Hindlimb muscle (tissue), 1 donor: ENCODE measurements around the gene CDKN2AIPNL. TPM values are rescaled to one million over a fixed set of nuclear protein-coding genes. Genes with fewer than 3 reads are reported as not detected.
"Not testable (repeated sequence)": the region's sequence is repeated elsewhere in the genome, so short reads cannot be mapped to it uniquely, and the experiment has no call there.

Experiments used
- DNase-seq: peaks from one replicate; pipeline ENCODE4 v3.0.0-alpha.2; 2013
- polyA plus RNA-seq: library from polyadenylated mRNA; unstranded; fragments of 120-200 nt; gene quantifications from one replicate; pipeline ENCODE4 v1.2.1, GENCODE V29; 2013; ENCODE audit not compliant: insufficient read length

CDKN2AIPNL gene
- polyA plus RNA-seq, 1 donor: 31.4 TPM

DNA sequence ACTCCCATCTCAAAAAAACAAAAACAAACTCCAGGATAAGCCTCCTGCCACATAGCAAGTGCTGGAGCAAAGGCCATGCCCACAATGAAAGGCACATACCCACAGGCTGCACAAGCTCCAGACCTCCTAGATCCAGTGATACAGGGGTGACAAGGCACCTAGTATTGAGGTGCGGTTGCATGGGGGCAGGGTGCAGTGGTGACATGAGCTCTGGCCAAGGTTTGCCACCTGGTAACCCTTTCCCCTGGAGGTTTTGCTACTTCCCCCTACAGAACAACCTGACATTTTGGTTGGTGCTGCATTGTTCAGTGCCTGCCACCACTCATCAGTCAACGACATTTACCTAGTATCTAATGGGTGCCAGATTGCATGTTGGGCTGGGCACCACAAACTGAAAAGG, 14.5 kb downstream of the CDKN2AIPNL start:
- no peak for DNase-seq

DNA sequence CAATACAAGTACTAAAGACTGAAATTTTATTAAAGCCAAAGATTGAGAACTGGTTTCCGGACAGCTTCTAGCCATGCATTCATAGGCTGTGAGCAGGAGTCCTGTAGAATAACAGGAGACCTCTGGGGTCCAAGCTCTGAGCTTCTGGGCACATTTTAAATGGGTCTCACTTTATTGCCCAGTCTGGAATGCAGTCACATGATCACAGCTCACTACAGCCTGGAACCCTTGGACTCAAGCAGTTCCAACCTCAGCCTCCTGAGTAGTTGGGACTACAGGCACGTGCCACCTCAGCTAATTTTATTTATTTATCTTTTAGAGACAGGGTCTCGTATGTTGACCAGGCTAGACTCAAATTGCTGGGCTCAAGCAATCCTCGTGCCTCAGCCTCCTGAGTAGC, 15.4 kb downstream of the CDKN2AIPNL start:
- no peak for DNase-seq

DNA sequence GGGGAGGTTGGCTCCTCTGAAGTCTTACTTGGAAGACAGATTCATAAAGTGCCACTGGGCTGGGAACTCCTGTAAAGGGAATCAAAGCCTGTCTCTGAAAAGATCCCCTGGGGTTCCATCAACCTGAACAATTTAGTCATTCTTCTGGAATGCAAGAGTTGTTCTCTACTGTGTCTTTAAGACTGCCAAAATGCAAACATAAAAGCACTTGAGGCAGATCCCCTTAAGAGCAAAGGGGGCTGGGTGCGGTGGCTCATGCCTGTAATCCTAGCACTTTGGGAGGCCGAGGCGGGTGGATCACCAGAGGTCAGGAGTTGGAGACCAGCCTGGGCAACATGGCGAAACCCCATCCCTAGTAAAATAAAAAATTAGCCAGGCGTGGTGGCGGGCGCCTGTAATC, 16.7 kb downstream of the CDKN2AIPNL start:
- no peak for DNase-seq

DNA sequence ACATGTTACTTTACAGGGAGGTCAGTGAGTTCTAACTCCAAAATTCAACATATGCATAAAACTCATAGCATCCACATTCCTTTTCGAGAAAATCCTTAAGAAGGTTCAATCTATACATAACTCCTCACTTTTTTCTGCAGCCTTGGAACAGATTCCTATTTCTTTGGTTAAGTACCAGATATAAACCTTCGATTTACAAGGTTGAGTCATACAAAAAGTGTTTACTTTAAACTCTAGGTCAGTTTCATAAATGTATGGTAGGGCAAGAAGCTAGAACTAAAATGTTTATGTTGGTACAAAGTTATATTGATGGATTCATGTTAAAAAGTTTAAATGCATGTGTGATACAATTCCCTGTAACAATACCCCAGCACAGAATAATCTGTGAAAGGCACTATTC, 19.4 kb downstream of the CDKN2AIPNL start:
- no peak for DNase-seq

DNA sequence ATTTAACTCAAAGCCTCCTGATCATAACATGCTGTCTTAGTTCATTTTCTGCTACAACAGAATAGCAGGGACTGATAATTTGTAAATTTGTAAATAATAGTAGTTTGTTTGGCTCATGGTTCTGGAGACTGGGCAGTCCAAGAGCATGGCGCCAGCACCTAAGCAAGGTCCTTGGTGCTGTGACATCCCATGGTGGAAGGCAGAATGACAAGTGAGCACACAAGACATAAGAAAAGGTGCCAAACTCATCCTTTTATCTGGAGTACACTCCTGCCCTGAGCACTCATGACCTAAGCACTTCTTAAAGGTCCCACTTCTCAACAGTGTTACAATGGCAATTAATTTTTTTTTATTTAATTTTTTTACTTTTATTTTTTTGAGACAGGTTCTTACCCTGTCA, 24.2 kb downstream of the CDKN2AIPNL start:
- no peak for DNase-seq

DNA sequence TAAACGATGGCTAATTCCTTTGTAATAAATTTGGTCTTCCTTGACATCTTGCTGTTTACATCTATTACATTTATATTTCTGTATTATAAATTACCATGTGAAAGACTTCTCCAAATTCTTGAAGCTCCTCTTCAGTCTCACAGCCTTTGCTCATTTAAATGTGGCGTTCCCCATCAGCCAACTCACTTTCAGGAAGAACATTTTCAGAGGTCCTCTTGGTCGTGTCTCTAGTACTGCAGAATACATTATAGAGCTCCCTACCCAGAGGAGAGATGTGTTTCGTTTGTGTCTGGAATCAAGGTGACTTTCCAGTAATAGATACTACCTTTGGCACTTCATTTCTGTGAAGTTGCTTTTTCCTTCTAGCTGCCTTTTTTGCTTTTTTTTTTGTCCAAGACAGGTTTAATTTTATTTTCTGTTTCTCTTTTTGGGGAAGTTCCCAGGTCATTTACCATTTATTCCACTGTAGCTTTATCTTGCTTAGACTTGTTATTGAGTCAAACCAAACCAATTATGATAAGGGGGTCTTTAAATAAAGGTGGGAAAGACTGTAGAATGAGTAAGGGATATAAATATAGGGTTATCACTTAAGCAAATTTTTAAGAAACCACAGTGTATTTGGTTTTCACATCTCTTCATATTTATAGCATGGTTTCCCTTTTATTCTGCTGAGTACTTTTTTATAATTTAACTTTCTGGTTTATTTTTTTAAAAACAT, 27.5 kb downstream of the CDKN2AIPNL start:
- DNase-seq: no peak

DNA sequence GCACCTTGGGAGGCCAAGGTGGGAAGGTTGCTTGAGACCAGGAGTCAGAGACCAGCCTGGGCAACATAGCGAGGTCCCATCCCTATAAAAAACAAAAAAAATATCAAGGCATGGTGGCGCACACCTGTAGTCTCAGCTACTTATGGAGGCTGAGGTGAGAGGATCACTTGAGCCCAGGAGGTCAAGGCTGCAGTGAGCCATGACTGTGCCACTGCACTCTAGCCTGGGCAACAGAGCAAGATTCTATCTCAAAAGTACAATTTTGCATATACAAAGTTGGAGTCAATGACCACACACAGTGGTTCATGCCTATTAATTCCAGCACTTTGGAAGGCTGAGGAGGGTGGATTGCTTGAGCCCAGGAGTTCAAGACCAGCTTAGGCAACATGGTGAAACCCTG, 29.5 kb downstream of the CDKN2AIPNL start:
- DNase-seq: not testable (repeated sequence)

DNA sequence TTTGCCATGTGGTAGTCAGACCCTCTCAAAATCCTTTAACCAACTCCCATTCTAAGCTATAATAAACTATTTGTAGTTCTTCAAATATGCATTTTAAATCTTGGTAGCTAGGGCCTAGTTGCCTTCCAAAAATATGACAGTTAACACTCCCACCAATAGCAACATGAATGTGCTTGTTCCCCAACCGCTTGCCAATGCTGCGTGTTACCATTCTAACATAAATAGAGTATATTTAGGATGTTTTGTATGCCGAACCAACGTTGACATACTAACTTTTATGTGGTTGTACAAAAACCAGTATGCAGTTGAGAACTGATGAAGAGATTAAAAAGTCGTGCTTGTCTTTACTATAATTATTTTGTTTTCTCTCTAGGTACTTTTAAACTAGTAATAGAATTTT, 31.3 kb downstream of the CDKN2AIPNL start:
- no peak for DNase-seq

DNA sequence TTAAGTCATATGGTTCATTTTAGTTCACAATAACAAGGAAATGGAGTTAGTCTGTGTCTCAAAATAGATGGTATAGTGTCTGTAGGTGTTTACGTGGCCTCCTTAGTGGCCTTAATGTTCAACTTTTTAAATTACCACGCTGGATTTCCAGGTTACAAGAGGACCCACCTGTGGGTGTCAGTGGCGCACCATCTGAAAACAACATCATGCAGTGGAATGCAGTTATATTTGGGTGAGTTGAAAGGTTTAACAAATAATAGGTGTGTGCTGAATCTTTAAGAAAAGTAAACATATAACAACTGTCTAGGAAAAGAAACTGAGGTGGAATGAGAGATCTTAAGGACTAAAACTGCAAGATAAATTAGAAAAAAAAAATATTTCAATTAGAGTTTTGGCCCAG, 37.4 kb downstream of the CDKN2AIPNL start:
- no peak for DNase-seq

DNA sequence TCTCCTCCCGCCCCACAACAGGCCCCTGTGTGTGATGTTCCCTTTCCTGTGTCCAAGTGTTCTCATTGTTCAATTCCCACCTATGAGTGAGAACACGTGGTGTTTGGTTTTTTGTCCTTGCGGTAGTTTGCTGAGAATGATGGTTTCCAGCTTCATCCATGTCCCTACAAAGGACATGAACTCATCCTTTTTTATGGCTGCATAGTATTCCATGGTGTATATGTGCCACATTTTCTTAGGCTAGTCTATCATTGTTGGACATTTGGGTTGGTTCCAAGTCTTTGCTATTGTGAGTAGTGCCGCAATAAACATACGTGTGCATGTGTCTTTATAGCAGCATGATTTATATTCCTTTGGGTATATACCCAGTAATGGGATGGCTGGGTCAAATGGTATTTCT, 38.0 kb downstream of the CDKN2AIPNL start:
- DNase-seq: not testable (repeated sequence)

DNA sequence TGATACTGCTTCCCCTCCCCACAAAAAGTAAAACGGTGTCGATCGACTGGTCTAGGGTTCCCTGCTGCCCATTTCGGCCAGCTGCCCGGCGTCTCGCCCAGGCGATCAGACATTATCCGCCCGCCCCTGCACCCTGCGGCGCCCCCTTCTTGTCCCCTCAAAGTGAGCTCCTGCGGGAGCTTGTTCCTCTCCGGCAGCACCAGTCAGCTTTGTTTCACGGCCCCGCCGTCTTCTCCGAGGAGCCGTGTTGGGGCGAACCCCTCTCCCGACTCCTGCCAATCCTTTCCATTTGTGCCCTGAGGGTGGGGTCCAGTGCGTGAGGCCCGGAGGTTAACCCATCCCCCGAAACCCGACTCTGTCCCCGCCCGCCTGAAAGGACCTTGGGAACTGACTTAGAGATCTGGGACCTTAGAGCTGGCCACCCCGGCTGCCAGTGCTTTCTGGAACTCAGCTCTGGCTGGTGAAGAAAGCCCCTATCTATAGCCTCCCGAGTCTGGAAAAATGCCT, 39.8 kb downstream of the CDKN2AIPNL start:
- peak; percentile 48 for DNase-seq

DNA sequence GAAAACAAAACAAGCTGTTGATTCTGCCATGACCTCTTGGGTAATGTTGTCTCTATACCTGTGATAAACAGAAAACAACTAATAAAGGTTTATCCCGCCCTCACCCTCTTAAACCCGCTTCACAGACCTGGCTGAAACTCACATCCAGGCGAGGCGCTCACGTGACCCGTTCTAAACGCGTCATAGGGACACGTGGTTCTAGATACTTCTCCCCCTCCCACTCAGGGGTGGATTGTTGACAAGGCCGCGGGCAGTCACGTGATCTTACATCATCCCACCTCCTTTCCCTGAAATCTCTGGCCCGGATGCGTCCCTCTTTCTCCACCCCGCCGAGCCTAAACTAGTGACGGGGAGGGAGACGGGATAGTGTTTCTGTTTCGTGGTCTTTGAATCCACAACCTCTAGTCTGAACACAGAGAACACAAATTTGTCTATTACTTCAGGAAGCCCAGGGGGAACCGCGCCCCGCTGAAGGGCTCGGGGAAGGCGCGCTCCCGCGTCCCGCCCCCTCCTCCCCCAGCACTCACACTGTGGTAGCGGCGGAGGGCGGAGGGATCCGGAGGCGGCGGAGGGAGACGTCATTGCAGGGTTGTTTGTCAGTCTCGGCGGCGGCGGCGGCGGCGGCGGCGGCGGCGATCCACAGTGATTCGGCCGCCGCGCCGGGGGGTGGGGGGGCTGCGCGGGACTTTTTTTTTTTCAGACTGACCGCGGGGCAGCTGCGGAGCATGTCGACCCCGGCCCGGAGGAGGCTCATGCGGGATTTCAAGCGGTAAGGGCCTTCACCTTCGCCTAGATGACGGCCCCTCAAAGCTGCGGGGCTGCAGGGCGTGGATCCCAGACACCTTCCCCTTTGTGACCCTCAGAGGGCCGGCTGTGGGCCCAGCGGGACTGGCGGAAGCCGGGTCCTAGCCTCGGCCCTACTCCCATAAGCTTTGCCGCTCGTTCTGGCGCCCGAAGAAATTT, 40.5 kb downstream of the CDKN2AIPNL start, which contains the start of gene UBE2B:
Gene UBE2B (plus strand): TSS at position 699 of the 963 bp plus-strand sequence. CDS start 27 bp downstream, at position 726.
- peak; percentile 98 for DNase-seq

DNA sequence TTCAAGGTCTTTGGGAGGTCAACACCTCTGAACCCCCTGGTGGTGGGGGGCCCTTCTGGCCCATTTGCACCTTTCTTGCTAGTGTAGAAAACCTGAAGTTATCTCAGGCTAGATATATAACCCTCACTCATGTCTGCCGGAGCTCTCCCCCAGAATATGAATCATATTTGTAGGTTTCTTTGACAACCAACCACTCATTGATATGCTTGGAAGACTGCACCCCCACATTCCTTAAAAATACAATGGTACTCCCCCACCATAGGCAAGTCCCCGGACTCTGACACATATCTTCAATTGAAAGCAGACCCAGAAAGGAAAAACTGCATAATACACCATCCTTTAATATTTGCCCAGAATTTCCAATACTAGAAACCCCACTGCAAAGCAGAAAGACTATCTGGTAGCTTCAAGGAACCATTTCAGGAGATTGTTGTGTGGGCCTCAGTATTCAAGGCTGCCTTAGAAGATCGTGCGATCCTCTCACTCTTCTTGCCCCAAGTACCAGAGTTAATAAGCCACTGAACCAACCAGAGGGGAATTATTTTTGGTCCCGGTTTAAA, 41.3 kb downstream of the CDKN2AIPNL start:
- peak; percentile 2 for DNase-seq

DNA sequence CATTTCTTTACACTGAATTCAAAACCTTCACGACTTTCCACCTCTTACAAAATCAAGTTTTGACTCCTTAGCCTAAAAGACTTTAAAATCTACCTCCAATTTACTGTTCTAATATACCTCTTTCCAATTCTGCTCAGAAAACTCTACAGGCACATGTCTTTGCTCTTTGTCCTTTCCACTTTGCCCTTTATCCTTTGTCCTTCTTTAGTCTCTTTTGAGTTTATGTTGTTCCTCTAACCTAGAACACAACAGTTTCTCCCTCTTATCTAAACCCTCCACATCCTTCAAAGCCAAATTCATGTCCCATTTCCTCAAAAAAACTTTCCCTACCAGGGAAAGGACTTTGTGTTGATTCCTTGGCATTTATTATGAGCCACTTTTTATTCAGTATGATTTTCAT, 46.1 kb downstream of the CDKN2AIPNL start:
- DNase-seq: no peak

DNA sequence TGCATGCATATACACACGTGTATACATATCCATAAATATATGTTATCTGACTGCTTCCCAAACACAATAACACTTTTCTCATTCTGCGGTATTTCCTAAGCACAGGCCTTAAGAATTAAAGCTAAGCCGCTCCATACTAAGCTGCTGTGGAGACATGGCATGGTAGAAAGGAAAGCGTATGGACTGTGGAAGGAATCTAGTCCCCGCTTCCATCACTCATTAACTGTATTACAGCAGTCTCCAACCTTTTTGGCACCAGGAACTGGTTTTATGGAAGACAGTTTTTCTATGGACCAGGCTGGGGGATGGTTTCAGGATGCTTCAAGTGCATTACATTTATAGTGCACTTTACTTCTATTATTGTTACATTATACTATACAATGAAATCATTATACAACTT, 56.0 kb downstream of the CDKN2AIPNL start:
- no peak for DNase-seq

Other genes starting within 250 kb of the CDKN2AIPNL start
- 332 TPM for gene SKP1, start 234.9 kb downstream of the CDKN2AIPNL start, polyA plus RNA-seq
- 111 TPM for gene PPP2CA, start 185.8 kb downstream of the CDKN2AIPNL start, polyA plus RNA-seq
- 3.9 TPM for gene CDKL3, start 44.7 kb downstream of the CDKN2AIPNL start, polyA plus RNA-seq
- 148 TPM for gene UBE2B, start 40.3 kb downstream of the CDKN2AIPNL start, polyA plus RNA-seq
- gene JADE2, start 113.8 kb upstream of the CDKN2AIPNL start, polyA plus RNA-seq: 1.9 TPM
- 25.7 TPM for gene SAR1B, start 220.9 kb upstream of the CDKN2AIPNL start, polyA plus RNA-seq
- 15.6 TPM for gene SEC24A, start 236.9 kb upstream of the CDKN2AIPNL start, polyA plus RNA-seq